K562 (cell line): Measurements from ENCODE around the gene HSDL2. TPM values are rescaled to one million over a fixed set of nuclear protein-coding genes. Genes with fewer than 3 reads are reported as not detected.

Source experiments
- ATAC-seq: fragments of 200-7000 bp; cut with Tn5 transposase; 3 replicates; pipeline ENCODE4 v1.9.1; 2020; ENCODE audit warnings: moderate library complexity
- BruUV-seq: library from RNA; stranded (reverse); fragments of 400-500 nt; replicated peaks from 2 replicates; lab custom pipeline; 2021; lab: Mats Ljungman, UMichigan
- CTCF ChIA-PET: fragments of 300-600 bp; formaldehyde crosslinking; extraction: SDS; loops from one replicate; lab custom pipeline; 2021; ENCODE audit warnings: low intra/inter-chr PET ratio; lab: Yijun Ruan, JAX
- POLR2A ChIA-PET: fragments of 300-600, 350-650 bp; sonication (Branson Sonifier 250); formaldehyde crosslinking; extraction: SDS; loops from one replicate; lab custom pipeline; 2021; ENCODE audit warnings: antibody characterized with exemption, inconsistent platforms; lab: Yijun Ruan, JAX
- DNase-seq, 4 experiments: peaks; one replicate each; pipeline versions ENCODE4 v3.0.0 to v3.0.0-alpha.2; 2011 to 2018; ENCODE audit warnings: low spot score in 3 of 4, mixed read lengths in 3 of 4; ENCODE audit errors: extremely low read depth in 1 of 4
- FAIRE-seq: peaks from 2 replicates; lab custom pipeline; 2011; peaks lifted over from hg19 to GRCh38; lab: Jason Lieb, UNC
- H2AFZ ChIP-seq: 2 replicates; pipeline ENCODE4 v1.6.0; 2011; ENCODE audit warnings: low read depth, low read length, control low read depth, inconsistent platforms
- H3K27ac ChIP-seq: fragments of 200-600 bp; 3 replicates; pipeline ENCODE4 v1.8.0; 2011; ENCODE audit warnings: low read depth, mild to moderate bottlenecking, control low read depth, inconsistent platforms, low read length, moderate library complexity, mixed read lengths; ENCODE audit errors: extremely low read depth
- H3K27me3 ChIP-seq, 2 experiments: fragments of 300-600 bp in 1 of 2; 2 replicates in 1 of 2; 3 replicates in 1 of 2; pipeline versions ENCODE4 v1.6.0 to v1.8.0; 2011; ENCODE audit warnings: inconsistent platforms in 2 of 2, low read length in 2 of 2, mild to moderate bottlenecking in 1 of 2, mixed read lengths in 1 of 2, moderate library complexity in 1 of 2; ENCODE audit not compliant: control insufficient read depth in 2 of 2, insufficient read depth in 2 of 2
- H3K36me3 ChIP-seq: fragments of 300-600 bp; 3 replicates; pipeline ENCODE4 v1.8.0; 2011; ENCODE audit warnings: mild to moderate bottlenecking, low read length, inconsistent platforms; ENCODE audit not compliant: control insufficient read depth, insufficient read depth
- H3K4me1 ChIP-seq, 2 experiments: fragments of 200-600 bp in 1 of 2; replicated peaks in 1 of 2; 2 replicates in 1 of 2; 3 replicates in 1 of 2; pipeline versions ENCODE4 v1.5.1 to v1.8.0; 2011; ENCODE audit warnings: inconsistent platforms in 2 of 2, low read length in 2 of 2, mild to moderate bottlenecking in 1 of 2, mixed read lengths in 1 of 2, moderate library complexity in 1 of 2; ENCODE audit not compliant: control insufficient read depth in 2 of 2, insufficient read depth in 2 of 2
- H3K4me2 ChIP-seq: 2 replicates; pipeline ENCODE4 v1.6.1; 2011; ENCODE audit warnings: low read length, control low read depth, inconsistent platforms, mixed read lengths; ENCODE audit not compliant: insufficient read depth
- H3K4me3 ChIP-seq: fragments of 200-600 bp; sonication (generic), shearing (Covaris generic); 2 replicates; pipeline ENCODE4 v1.5.1; 2016; ENCODE audit warnings: control low read depth, inconsistent platforms
- H3K79me2 ChIP-seq: fragments of 200-600 bp; 3 replicates; pipeline ENCODE4 v1.8.0; 2011; ENCODE audit warnings: low read length, inconsistent platforms; ENCODE audit not compliant: control insufficient read depth, insufficient read depth
- H3K9ac ChIP-seq, 2 experiments: 2 replicates each; pipeline versions ENCODE4 v1.6.0 to v1.6.1; 2011; ENCODE audit warnings: low read depth in 2 of 2, low read length in 2 of 2, control low read depth in 1 of 2, inconsistent platforms in 1 of 2, mild to moderate bottlenecking in 1 of 2, mixed read lengths in 1 of 2; ENCODE audit not compliant: insufficient read depth in 1 of 2
- H3K9me1 ChIP-seq: one replicate; pipeline ENCODE4 v1.6.0; 2011; ENCODE audit warnings: inconsistent platforms, mild to moderate bottlenecking, low read length, moderate library complexity; ENCODE audit not compliant: control insufficient read depth, insufficient read depth
- H3K9me3 ChIP-seq: replicated peaks from 2 replicates; pipeline ENCODE4 v1.5.1; 2011; ENCODE audit warnings: low read depth, low read length, inconsistent platforms; ENCODE audit not compliant: control insufficient read depth, insufficient read depth
- H4K20me1 ChIP-seq: replicated peaks from 2 replicates; pipeline ENCODE4 v1.6.1; 2011; ENCODE audit warnings: low read length, inconsistent platforms, mixed read lengths; ENCODE audit not compliant: control insufficient read depth, insufficient read depth
- CBFA2T3 ChIP-seq: fragments of 450-650 bp; IDR thresholded peaks from 2 replicates; pipeline ENCODE4 v1.6.1; 2017
- FOXA1 ChIP-seq: fragments of 450-650 bp; IDR thresholded peaks from 2 replicates; pipeline ENCODE4 v1.6.1; 2016; ENCODE audit warnings: mild to moderate bottlenecking, borderline replicate concordance
- MCM7 ChIP-seq, 2 experiments: fragments of 450-650 bp; IDR thresholded peaks; 2 replicates each; pipeline ENCODE4 v1.6.1; 2016 to 2018
- ZBTB33 ChIP-seq: sonication (generic); formaldehyde crosslinking; IDR thresholded peaks from 2 replicates; pipeline ENCODE4 v1.8.1; 2023; ENCODE audit warnings: mild to moderate bottlenecking, missing genetic modification reagents
- ZNF384 ChIP-seq: IDR thresholded peaks from 2 replicates; pipeline ENCODE4 v1.6.1; 2012; ENCODE audit warnings: low read depth, low read length, improper control_type of control experiment
- WGBS: fragments of 100-300 bp; shearing (Covaris generic); methylation state at CpG from one replicate; pipeline ENCODE4 v1.1.6; 2016; ENCODE audit warnings: low coverage, mixed read lengths; ENCODE audit not compliant: insufficient coverage; ENCODE audit errors: missing lambda C conversion rate; 5-methylcytosine and 5-hydroxymethylcytosine counted together
- in situ Hi-C: fragments of 300-500 bp; cut with MboI; formaldehyde crosslinking; loops from 4 replicates; pipeline ENCODE4 v1.15.0; 2018; ENCODE audit warnings: inconsistent platforms, mixed read lengths
- intact Hi-C: fragments of 100-400 bp; cut with micrococcal nuclease; formaldehyde crosslinking; loops from 2 replicates; pipeline ENCODE4 v1.14.2; 2022
- polyA plus RNA-seq, 8 experiments: library from polyadenylated mRNA; depleted of rRNA in 4 of 8; stranded (reverse) in 5 of 8; unstranded in 3 of 8; fragments of >200 nt; fragmentation: Nextera tagmentation in 2 of 8; fragmentation: Illumina TruSeq in 1 of 8; extraction: Ambion mirVana in 2 of 8; extraction: Trizol in 1 of 8; gene quantifications; 2 replicates each; pipeline versions ENCODE4 v1.2.1 to v1.2.3, GENCODE V29; 2011 to 2014; ENCODE audit warnings: inconsistent platforms in 1 of 8, missing spikeins in 1 of 8
- total RNA-seq, 7 experiments: library from RNA; depleted of rRNA in 6 of 7; stranded (reverse); fragments of >200 nt in 6 of 7; fragmentation: Illumina TruSeq in 2 of 7; extraction: Trizol in 2 of 7; gene quantifications; 2 replicates each; pipeline versions ENCODE4 v1.2.1 to v1.2.3, GENCODE V29; 2011 to 2021; ENCODE audit warnings: low replicate concordance in 1 of 7

The HSDL2 gene
- total and polyA plus RNA-seq, 9 of the 15 experiments (the other 6 are each of a cell fraction or from before 2014, with no cell fraction given), result 22.8 to 74.1 (median 35.6) TPM

- Histone ChIP-seq H3K27ac (no peak overlapping the region), H3K9ac (no peak overlapping the region), H3K4me2 (no peak overlapping the region), H3K79me2 (no peaks in the 10 kb centered on the region), H3K9me1 (no peaks in the 10 kb centered on the region), H2AFZ (no peak overlapping the region), H3K4me1 (no peaks in the 10 kb centered on the region), H3K27me3 (no peaks in the 10 kb centered on the region), H3K4me3 (no peak overlapping the region), H3K36me3 (no peaks in the 10 kb centered on the region), H4K20me1 (no peaks in the 10 kb centered on the region), H3K9me3 (no peaks in the 10 kb centered on the region)
- DNase-seq (no peak), ATAC-seq (peak; percentile 53; the same call in 2 of the 3 replicates), FAIRE-seq (no peak)
- WGBS, result 42% methylated on average over 5 of the region's 8 CpGs
- TF ChIP-seq ZNF384 (0 out of 2 replicates have a peak, but pooled peaks have one; percentile 30), FOXA1 (no peak), ZBTB33 (CRISPR knock-in tag) (peak; percentile 78), MCM7 (IDR thresholded peaks at IDR 0.05) (no peak), CBFA2T3 (0 out of 2 replicates have a peak, but pooled peaks have one; percentile 11)
- in situ Hi-C loops, result no loop called here
- ChIA-PET POLR2A (no interaction called here), CTCF (no interaction called here)
- intact Hi-C loops, result loop anchor here (10.0 kb wide), 1 partner anchor 451 kb away; no protein-coding TSS in a partner anchor
- no TSS peak for BruUV-seq
These were observed 24.4 kb upstream of the HSDL2 start for GRCh38 chr9:112355427-112355897.
